ENCODE measurements around the gene MPRIP. TPM values are rescaled to one million over a fixed set of nuclear protein-coding genes. Genes with fewer than 3 reads are reported as not detected.

The MPRIP gene
- total and polyA plus RNA-seq, 3 experiments from 2014 or later = 40.3 to 184 (median 174) TPM

GRCh38 chr17:17060001-17060922 is 18.0 kb downstream of the MPRIP start:
- no peak for DNase-seq
- H3K36me3 Mint-ChIP-seq = peaks cover 0 to 35% (median 0%) of the 10 kb centered on the region in 3 donors
- peaks cover 38 to 79% (median 40%) of the 10 kb centered on the region in 3 donors for H3K4me1 Mint-ChIP-seq
- no peak overlapping the region for H3K4me3 Mint-ChIP-seq
- no peaks in the 10 kb centered on the region for H3K9me3 Mint-ChIP-seq
- Histone ChIP-seq H3K4me1 (ENCODE audit: insufficient read depth, low read length) (peaks cover 12% of the 10 kb centered on the region), H3K27me3 (ENCODE audit: insufficient read depth, low read length, poor library complexity, severe bottlenecking) (no peaks in the 10 kb centered on the region), H3K4me3 (ENCODE audit: low read length) (no peak overlapping the region), H3K9me3 (ENCODE audit: low read length) (no peaks in the 10 kb centered on the region), H3K36me3 (ENCODE audit: insufficient read depth, low read length) (no peaks in the 10 kb centered on the region), H3K27ac (ENCODE audit: low read depth, low read length) (no peak overlapping the region)
- H3K27me3 Mint-ChIP-seq = no peaks in the 10 kb centered on the region
- ChIA-PET CTCF (no interaction called here), POLR2A (no interaction called here)
- peak overlapping the region in 7 of 8 donors; percentile 17 to 85 (median 46) for H3K27ac Mint-ChIP-seq

- H3K4me1 Mint-ChIP-seq = peaks cover 41 to 79% (median 46%) of the 10 kb centered on the region in 3 donors
- CTCF ChIA-PET = no interaction called here
Observed at GRCh38 chr17:17060930-17061329, 18.7 kb downstream of the MPRIP start.

GRCh38 chr17:17061516-17061915 is 19.3 kb downstream of the MPRIP start:
- no peak for DNase-seq
- peaks cover 47 to 82% (median 52%) of the 10 kb centered on the region in 3 donors for H3K4me1 Mint-ChIP-seq
- H3K36me3 Mint-ChIP-seq = peaks cover 0 to 37% (median 2%) of the 10 kb centered on the region in 3 donors
- no peaks in the 10 kb centered on the region for H3K27me3 Mint-ChIP-seq
- no peak overlapping the region for H3K4me3 Mint-ChIP-seq
- Histone ChIP-seq H3K36me3 (ENCODE audit: insufficient read depth, low read length) (no peaks in the 10 kb centered on the region), H3K27me3 (ENCODE audit: insufficient read depth, low read length, poor library complexity, severe bottlenecking) (no peaks in the 10 kb centered on the region), H3K27ac (ENCODE audit: low read depth, low read length) (no peak overlapping the region), H3K9me3 (ENCODE audit: low read length) (no peaks in the 10 kb centered on the region), H3K4me1 (ENCODE audit: insufficient read depth, low read length) (peaks cover 17% of the 10 kb centered on the region), H3K4me3 (ENCODE audit: low read length) (no peak overlapping the region)
- ChIA-PET POLR2A (no interaction called here), CTCF (no interaction called here)
- H3K27ac Mint-ChIP-seq = peak overlapping the region in 7 of 8 donors; percentile 1 to 92 (median 57)
- H3K9me3 Mint-ChIP-seq = no peaks in the 10 kb centered on the region

More at GRCh38 chr17:17060930-17061329, 18.7 kb downstream of the MPRIP start:
- Mint-ChIP-seq H3K9me3 (no peaks in the 10 kb centered on the region), H3K4me3 (no peak overlapping the region), H3K36me3 (peaks cover 0 to 36% (median 0%) of the 10 kb centered on the region in 3 donors), H3K27me3 (no peaks in the 10 kb centered on the region), H3K27ac (peak overlapping the region in 6 of 8 donors; percentile 1 to 92 (median 67))
- no peaks in the 10 kb centered on the region for H3K27me3 ChIP-seq (ENCODE audit: insufficient read depth, low read length, poor library complexity, severe bottlenecking)
- no peak overlapping the region for H3K4me3 ChIP-seq (ENCODE audit: low read length)
- no peaks in the 10 kb centered on the region for H3K9me3 ChIP-seq (ENCODE audit: low read length)
- POLR2A ChIA-PET = no interaction called here
- no peak for DNase-seq
- no peaks in the 10 kb centered on the region for H3K36me3 ChIP-seq (ENCODE audit: insufficient read depth, low read length)
- peaks cover 13% of the 10 kb centered on the region for H3K4me1 ChIP-seq (ENCODE audit: insufficient read depth, low read length)
- H3K27ac ChIP-seq (ENCODE audit: low read depth, low read length) = no peak overlapping the region

GRCh38 chr17:17062356-17062755 is 20.1 kb downstream of the MPRIP start:
- Histone ChIP-seq H3K36me3 (ENCODE audit: insufficient read depth, low read length) (no peaks in the 10 kb centered on the region), H3K27ac (ENCODE audit: low read depth, low read length) (no peak overlapping the region), H3K4me3 (ENCODE audit: low read length) (no peak overlapping the region), H3K4me1 (ENCODE audit: insufficient read depth, low read length) (peaks cover 17% of the 10 kb centered on the region), H3K9me3 (ENCODE audit: low read length) (no peaks in the 10 kb centered on the region), H3K27me3 (ENCODE audit: insufficient read depth, low read length, poor library complexity, severe bottlenecking) (no peaks in the 10 kb centered on the region)
- Mint-ChIP-seq H3K4me1 (peaks cover 51 to 82% (median 58%) of the 10 kb centered on the region in 3 donors), H3K4me3 (no peak overlapping the region), H3K36me3 (peaks cover 0 to 31% (median 4%) of the 10 kb centered on the region in 3 donors), H3K9me3 (no peaks in the 10 kb centered on the region), H3K27ac (peak overlapping the region; percentile 5 to 92 (median 66)), H3K27me3 (no peaks in the 10 kb centered on the region)
- CTCF ChIA-PET = no interaction called here
- POLR2A ChIA-PET = no interaction called here
- no peak for DNase-seq

GRCh38 chr17:17062866-17063265 is 20.6 kb downstream of the MPRIP start:
- H3K36me3 Mint-ChIP-seq = peaks cover 0 to 30% (median 4%) of the 10 kb centered on the region in 3 donors
- no peaks in the 10 kb centered on the region for H3K27me3 Mint-ChIP-seq
- no peaks in the 10 kb centered on the region for H3K9me3 Mint-ChIP-seq
- H3K4me3 Mint-ChIP-seq = peak overlapping the region in 2 of 7 donors; percentile 10 to 38
- H3K4me1 Mint-ChIP-seq = peaks cover 53 to 82% (median 59%) of the 10 kb centered on the region in 3 donors
- H3K36me3 ChIP-seq (ENCODE audit: insufficient read depth, low read length) = no peaks in the 10 kb centered on the region
- POLR2A ChIA-PET = no interaction called here
- H3K27me3 ChIP-seq (ENCODE audit: insufficient read depth, low read length, poor library complexity, severe bottlenecking) = no peaks in the 10 kb centered on the region
- H3K27ac Mint-ChIP-seq = peak overlapping the region; percentile 17 to 92 (median 84)
- H3K9me3 ChIP-seq (ENCODE audit: low read length) = no peaks in the 10 kb centered on the region
- no peak for DNase-seq
- no peak overlapping the region for H3K27ac ChIP-seq (ENCODE audit: low read depth, low read length)
- peaks cover 17% of the 10 kb centered on the region for H3K4me1 ChIP-seq (ENCODE audit: insufficient read depth, low read length)
- H3K4me3 ChIP-seq (ENCODE audit: low read length) = no peak overlapping the region
- CTCF ChIA-PET = no interaction called here

GRCh38 chr17:17063546-17064122 is 21.4 kb downstream of the MPRIP start:
- H3K36me3 Mint-ChIP-seq = peaks cover 0 to 28% (median 4%) of the 10 kb centered on the region in 3 donors
- Histone ChIP-seq H3K4me3 (ENCODE audit: low read length) (no peak overlapping the region), H3K36me3 (ENCODE audit: insufficient read depth, low read length) (no peaks in the 10 kb centered on the region), H3K4me1 (ENCODE audit: insufficient read depth, low read length) (peaks cover 17% of the 10 kb centered on the region), H3K9me3 (ENCODE audit: low read length) (no peaks in the 10 kb centered on the region), H3K27ac (ENCODE audit: low read depth, low read length) (no peak overlapping the region), H3K27me3 (ENCODE audit: insufficient read depth, low read length, poor library complexity, severe bottlenecking) (no peaks in the 10 kb centered on the region)
- H3K9me3 Mint-ChIP-seq = no peaks in the 10 kb centered on the region
- peak overlapping the region in 5 of 7 donors; percentile 22 to 61 (median 57) for H3K4me3 Mint-ChIP-seq
- DNase-seq = peak in 2 of 5 donors; percentile 27 to 36
- no peaks in the 10 kb centered on the region for H3K27me3 Mint-ChIP-seq
- POLR2A ChIA-PET = no interaction called here
- CTCF ChIA-PET = no interaction called here
- H3K4me1 Mint-ChIP-seq = peaks cover 54 to 83% (median 61%) of the 10 kb centered on the region in 3 donors
- H3K27ac Mint-ChIP-seq = peak overlapping the region; percentile 67 to 94 (median 86)

- POLR2A ChIA-PET = no interaction called here
- Histone ChIP-seq H3K36me3 (ENCODE audit: insufficient read depth, low read length) (no peaks in the 10 kb centered on the region), H3K4me1 (ENCODE audit: insufficient read depth, low read length) (peaks cover 17% of the 10 kb centered on the region), H3K27ac (ENCODE audit: low read depth, low read length) (no peak overlapping the region), H3K4me3 (ENCODE audit: low read length) (no peak overlapping the region), H3K9me3 (ENCODE audit: low read length) (no peaks in the 10 kb centered on the region), H3K27me3 (ENCODE audit: insufficient read depth, low read length, poor library complexity, severe bottlenecking) (no peaks in the 10 kb centered on the region)
- H3K27me3 Mint-ChIP-seq = no peaks in the 10 kb centered on the region
- peaks cover 58 to 88% (median 68%) of the 10 kb centered on the region in 3 donors for H3K4me1 Mint-ChIP-seq
- DNase-seq = no peak
- H3K27ac Mint-ChIP-seq = peak overlapping the region in 6 of 8 donors; percentile 22 to 85 (median 70)
- CTCF ChIA-PET = no interaction called here
- H3K36me3 Mint-ChIP-seq = peaks cover 0 to 26% (median 4%) of the 10 kb centered on the region in 3 donors
- peak overlapping the region in 1 of 7 donors; percentile 48 for H3K4me3 Mint-ChIP-seq
- no peaks in the 10 kb centered on the region for H3K9me3 Mint-ChIP-seq
Observed at GRCh38 chr17:17064322-17064721, 22.1 kb downstream of the MPRIP start.

- no peaks in the 10 kb centered on the region for H3K27me3 ChIP-seq (ENCODE audit: insufficient read depth, low read length, poor library complexity, severe bottlenecking)
- H3K27ac ChIP-seq (ENCODE audit: low read depth, low read length) = no peak overlapping the region
- H3K9me3 Mint-ChIP-seq = peaks cover 0 to 7% (median 0%) of the 10 kb centered on the region in 5 donors
- peaks cover 61 to 88% (median 82%) of the 10 kb centered on the region in 3 donors for H3K4me1 Mint-ChIP-seq
- H3K9me3 ChIP-seq (ENCODE audit: low read length) = peaks cover 5% of the 10 kb centered on the region
- no peak overlapping the region for H3K4me3 ChIP-seq (ENCODE audit: low read length)
- peaks cover 17% of the 10 kb centered on the region for H3K4me1 ChIP-seq (ENCODE audit: insufficient read depth, low read length)
- DNase-seq = no peak
- peak overlapping the region in 2 of 8 donors; percentile 11 to 85 for H3K27ac Mint-ChIP-seq
- ChIA-PET CTCF (no interaction called here), POLR2A (no interaction called here)
- H3K27me3 Mint-ChIP-seq = no peaks in the 10 kb centered on the region
- peaks cover 9 to 32% (median 10%) of the 10 kb centered on the region in 3 donors for H3K36me3 Mint-ChIP-seq
- no peak overlapping the region for H3K4me3 Mint-ChIP-seq
- H3K36me3 ChIP-seq (ENCODE audit: insufficient read depth, low read length) = no peaks in the 10 kb centered on the region
Observed at GRCh38 chr17:17066021-17066420, 23.8 kb downstream of the MPRIP start.

All from CD8-positive, alpha-beta memory T cell (primary cell).